Umbilical cord (tissue), 2 donors: Measurements from ENCODE around the gene ZNF804B. TPM values are rescaled to one million over a fixed set of nuclear protein-coding genes. Genes with fewer than 3 reads are reported as not detected.
"Not testable (repeated sequence)": the region's sequence is repeated elsewhere in the genome, so short reads cannot be mapped to it uniquely, and the experiment has no call there.

Experiments
- DNase-seq: peaks from one replicate; pipeline ENCODE4 v3.0.0-alpha.2; 2015; ENCODE audit warnings: low spot score
- total RNA-seq: library from RNA; depleted of rRNA; stranded (reverse); fragments of >200 nt; gene quantifications from one replicate; pipeline ENCODE4 v1.2.3, GENCODE V29; 2014; ENCODE audit warnings: low replicate concordance; ENCODE audit not compliant: insufficient read depth

The ZNF804B gene
- total RNA-seq, 1 donor from 2014 or later, result 7.7 TPM

DNA sequence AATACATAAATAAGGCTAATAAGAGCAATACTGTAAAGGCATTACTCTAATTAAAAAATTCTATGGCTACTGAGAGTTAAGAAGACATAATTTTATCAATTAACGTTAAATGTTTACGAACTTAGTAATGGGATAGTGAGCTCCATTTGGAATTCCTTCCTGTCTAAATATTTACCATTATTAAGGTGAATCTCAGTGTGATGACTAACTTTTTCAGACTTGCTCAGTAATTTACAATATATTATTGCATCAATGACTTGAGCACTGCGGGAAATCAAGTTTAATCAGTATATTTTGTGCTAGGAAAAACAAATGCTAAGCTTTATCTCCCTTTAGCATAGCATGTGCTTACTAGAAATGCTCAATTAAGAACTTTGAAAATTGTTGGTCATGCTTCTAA is 318.5 kb downstream of the ZNF804B start:
- no peak for DNase-seq

DNA sequence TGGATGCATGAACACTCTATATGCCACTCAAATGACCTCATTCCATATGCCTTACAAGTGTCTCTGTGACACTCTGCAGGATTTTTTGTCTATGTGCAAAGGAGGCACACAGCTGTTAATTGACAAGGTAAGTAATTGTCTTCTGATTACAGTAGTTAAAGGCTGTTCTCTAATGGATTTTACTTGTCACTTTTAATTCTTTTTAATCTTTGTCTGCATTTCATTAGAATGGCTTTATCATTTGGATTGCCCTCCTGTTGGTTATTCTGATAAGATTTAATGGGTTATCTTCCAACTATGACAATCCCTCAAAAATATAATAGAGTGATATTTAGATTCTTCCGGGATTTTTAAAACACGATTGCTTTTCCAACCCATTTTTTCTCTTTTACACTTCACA is 326.1 kb downstream of the ZNF804B start:
- DNase-seq, result no peak

DNA sequence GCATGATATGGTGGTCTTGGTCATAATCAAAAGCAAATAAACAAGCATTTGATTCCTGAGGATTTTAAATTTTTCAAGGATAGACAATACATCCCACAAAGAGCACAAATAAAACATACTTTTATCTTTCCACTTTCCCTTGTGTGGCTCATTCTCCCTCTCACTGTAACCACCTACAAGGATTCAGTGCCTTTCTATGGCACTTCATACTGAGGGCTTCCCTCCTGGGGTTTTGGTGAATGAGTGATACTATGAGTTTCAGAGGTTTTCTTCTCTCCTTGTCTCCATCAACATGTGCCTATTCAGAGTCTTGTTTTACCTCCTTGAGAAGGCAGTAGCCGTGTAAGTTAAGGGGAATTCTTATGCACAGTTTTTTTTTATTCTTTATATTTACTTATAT is 332.1 kb downstream of the ZNF804B start:
- no peak for DNase-seq

DNA sequence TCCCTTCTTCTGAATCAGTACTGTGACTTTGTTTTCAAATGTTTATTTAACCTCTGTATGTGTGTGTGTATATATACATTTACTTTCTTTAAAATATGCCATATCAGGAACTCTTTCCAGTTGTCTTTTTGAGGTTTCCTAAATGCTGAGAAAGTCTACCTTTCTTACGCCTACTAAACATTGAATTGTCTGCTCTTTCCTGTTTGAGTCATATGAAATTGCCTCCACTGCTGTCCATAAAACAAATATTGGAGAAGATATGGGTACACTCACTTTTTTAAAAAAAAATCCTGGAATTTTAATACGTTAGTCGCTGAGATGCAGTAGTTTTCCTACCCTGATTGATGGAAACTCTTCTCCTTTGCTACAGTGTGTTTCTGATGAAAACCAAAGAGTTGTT is 334.8 kb downstream of the ZNF804B start:
- no peak for DNase-seq

DNA sequence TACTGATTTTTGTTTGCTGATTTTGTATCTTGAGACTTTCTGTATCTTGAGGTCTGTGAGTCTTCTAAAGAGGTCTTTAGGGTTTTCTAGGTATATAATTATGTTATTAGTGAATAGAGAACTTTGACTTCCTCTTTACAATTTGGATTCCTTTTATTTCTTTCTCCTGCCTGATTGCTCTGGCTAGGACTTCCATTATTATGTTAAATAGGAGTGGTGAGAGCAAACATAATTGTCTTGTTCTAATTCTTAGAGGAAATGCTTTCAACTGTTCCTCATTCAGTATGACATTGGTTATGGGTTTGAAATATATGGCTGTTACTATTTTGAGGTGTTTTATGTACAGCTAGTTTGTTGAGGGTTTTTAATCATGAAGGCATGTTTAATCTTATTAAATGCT is 344.1 kb downstream of the ZNF804B start:
- DNase-seq, result no peak

DNA sequence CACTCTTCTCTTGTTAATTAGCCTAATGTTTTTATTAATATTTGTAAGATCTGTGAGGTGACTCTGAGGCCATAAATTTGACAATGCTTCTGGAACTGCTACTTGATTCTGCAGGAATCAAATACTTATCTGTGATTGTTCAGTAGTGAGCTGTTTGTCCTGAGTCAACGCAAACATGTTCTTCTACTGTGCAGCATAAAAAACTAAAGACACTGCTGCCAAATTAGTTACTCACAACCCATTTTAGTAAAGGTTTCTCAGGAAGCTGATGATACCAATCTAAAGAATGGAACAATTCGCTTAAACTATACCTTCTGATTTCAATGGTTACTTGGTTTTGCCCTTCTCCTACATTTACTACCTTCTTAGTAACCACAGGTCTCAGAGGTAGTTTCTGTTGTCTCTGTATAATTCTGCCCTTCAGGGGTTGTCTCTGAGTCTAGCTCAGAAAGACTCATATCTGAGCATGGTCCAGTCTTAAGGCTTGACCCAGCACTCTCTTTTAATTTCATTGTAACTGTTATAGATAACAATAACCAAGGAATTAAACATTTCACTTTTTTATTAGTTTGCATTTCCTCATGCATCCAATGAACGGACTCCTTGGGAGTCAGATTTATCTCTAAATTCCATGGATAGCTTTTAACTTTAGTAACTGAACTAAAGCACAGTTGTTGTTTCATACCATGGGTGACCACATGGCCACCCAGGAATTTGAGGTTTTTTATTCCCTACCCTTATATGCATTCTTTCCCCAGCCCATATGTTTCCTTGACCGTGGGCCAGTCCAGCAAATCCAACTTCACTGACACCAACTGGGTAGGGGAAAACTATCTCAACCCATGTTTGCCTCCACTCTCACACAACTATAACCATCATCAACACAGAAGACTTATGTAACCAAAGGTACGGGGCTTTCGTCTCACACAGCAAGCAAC is 345.5 kb downstream of the ZNF804B start:
- DNase-seq, result no peak

DNA sequence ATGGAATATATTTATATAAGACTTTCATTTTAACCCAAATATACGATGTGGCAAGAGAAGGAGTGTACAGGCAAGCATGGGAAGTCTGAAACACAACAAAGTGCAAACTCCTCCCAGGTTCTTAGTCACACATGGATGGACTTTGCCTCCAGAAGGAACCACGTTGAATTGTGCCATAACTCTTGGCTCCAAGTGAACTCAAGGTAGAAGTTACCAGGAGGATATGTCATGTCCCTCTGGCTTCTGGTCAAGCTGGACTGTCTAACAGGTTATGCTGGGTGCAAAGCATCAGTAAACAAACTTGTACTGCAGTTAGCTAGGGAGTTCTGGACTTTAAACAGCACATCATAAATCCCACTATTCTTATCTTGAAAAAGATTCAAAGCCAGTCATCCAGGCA is 364.4 kb downstream of the ZNF804B start:
- DNase-seq, result no peak

DNA sequence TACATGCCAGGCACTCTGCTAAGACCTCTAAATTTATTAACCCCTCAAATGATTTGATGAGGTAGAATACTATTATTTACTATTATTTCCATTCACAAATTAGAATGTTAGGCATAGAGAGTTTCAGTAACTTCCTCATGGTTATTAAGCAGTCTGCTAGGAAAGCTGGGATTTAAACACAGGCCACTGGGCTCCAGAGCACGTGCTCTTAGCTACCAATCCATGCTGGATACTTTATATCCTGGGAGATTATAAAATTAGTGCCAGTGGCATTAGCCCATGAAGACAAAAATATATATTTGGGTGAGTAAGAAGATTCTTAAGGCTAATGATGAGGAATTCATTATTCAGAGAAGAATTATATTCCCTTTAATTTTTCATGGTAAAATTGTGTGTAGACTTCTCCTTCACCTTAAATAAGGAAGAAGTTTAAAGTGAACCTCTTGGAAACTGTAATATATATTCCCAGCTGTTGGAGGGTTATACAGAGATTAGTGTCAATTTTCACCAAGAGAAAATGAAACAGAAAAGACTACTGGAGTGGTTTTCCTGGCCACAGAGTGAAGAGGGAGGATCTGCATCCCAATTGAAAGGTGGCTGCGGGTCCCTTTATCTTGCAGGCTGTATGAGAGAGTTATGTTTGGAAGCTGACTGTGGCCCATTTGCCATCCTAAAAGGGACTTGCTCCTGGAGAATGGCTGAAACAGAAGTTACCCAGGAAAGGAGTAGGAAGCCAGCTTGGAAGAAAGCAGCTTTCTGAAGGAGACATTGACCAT is 370.3 kb downstream of the ZNF804B start:
- DNase-seq, result no peak

DNA sequence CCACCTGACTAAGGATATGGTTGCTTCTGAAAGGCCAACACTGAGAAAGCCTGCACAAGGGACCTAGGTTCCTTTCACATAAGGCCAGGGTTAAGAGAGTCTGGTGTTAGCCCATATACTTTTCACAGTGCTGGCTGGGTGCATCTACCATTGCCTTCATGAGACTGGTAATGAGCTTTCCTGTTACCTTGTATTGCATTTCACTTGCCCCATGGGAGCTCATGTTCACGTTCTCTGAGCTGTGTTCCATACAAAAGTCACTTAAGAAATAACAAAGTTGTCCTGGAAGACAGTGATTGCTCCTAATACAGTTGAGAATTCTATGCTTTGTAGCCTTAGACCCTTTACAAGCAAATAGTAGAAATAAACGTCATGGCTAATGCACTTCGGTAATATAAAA is 373.9 kb downstream of the ZNF804B start:
- no peak for DNase-seq

DNA sequence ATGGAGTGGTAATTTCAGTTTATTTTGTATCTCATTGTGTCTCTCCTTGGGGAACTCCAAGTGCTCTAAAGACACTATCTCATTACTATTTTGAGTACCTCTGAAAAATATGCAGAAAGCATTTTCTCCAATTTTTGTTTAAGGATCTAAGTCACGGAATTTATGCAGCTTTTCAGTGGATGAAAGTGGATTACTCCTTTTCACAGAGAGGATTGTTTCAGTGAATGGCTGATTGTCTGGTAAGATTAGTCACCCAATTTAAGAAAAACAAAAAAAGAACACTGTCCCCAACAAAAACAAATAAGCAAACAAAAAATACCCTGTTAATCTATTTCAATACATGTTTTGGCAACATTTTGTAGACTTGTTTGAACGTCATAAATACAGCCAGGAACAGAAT is 374.3 kb downstream of the ZNF804B start:
- peak; percentile 9 for DNase-seq

DNA sequence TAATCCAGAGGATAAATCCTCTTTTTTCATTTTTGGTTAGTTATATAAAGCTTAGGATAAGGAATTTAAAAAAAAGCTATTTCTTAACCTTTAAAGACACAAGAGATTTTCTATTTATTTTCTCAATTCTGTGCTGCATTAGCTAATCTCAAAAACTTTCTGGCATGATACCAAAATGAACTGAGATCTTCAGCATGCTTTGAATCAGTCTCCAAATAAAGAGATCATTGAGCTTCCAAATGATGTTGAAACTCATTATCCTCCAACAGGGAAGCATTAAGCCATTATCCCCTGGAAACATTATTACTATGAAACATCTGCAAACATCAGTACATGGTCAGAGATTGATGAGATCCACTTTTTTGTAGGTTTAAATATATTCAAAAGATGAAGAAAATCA is 386.3 kb downstream of the ZNF804B start:
- peak; percentile 42 for DNase-seq

DNA sequence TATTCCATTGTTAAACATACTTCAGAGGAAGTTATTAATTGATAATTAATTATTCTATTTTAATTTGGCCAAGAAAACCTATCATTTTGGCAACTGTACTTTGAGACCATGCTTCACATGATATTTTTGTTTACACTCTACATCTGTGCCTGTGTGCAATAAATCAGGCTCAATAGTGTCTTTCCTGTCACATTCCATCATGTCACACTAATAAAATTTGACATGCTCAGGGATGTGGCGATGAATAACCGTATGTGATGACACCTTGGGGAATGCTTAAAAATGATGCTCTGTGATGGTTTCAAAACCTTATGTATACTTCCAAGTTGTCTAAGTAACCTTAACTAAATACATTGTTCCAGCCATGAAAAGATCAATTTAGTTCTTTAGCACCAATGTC is 400.6 kb downstream of the ZNF804B start:
- no peak for DNase-seq

DNA sequence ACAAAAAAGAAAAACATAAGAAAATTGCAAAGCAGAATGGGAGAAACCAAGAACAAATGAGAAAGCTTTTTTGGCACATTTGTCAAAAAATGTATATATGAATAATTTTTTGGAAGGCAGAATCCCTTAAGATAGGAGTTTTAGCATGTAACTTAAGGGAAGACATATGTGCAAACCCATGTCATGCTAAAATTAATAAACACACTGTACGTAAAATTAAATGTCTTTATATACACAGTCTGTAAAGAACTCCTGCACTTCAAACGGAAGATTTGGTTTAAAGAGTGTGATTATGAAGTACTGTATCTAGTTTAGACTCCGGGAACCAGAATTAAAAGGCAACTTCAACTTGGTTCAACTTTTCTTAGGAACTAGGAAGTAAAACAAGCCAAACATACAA is 405.9 kb downstream of the ZNF804B start:
- no peak for DNase-seq

DNA sequence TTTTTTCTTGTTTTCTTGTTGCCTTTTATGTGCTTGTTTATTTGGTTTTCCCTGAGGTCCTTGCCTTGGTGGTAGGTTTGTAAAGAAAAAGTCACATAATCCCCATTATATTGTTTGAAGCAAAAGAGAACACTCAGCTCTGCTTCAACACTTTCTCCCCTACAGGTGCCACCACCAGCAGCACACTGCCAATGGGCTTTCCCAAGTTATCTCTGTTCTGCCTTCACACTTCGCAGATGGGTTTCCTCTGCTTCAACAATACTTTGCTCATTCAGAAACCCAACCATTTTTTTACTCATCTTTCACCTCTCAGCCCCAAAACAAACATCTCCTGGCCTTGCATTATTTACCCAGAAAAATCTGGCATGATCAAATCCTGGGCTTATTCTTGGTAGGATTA is 411.1 kb downstream of the ZNF804B start:
- no peak for DNase-seq

DNA sequence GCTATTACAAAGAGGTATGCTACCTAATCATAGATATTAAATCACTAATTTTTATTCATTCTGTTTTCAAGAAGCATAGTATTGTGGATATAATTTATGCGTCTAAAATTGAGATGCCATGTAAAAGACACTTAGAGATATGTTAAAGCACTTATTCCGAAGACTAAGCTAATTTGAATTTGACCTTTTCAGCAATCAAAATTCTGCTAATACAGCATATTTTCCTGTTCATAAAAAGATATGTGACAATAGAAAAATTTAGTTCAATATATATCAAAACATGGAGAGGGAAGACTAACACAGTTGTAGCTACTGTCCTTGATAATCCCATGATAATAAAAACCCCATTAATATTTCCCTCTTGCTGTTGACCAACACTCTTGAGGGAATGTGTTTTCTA is 422.6 kb downstream of the ZNF804B start:
- no peak for DNase-seq

DNA sequence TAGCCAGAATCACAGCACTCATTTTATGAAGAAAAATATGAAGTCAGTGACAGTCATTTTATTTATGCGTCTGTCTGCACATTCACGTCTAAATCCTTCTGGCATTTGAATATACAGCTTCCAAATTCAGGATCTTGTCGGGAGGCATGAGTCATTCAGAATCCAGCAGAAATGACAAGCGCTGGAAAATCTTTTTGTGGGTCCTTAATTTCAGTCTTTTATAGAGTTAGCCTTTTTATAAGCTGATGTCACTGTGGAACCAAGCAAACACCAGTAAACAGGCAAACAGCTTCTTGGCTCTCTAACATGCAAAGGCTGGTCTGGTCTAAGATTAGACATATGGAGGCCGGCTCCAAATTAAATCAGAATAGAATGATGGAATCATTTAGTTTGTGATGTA is 424.2 kb downstream of the ZNF804B start:
- peak; percentile 50 for DNase-seq

DNA sequence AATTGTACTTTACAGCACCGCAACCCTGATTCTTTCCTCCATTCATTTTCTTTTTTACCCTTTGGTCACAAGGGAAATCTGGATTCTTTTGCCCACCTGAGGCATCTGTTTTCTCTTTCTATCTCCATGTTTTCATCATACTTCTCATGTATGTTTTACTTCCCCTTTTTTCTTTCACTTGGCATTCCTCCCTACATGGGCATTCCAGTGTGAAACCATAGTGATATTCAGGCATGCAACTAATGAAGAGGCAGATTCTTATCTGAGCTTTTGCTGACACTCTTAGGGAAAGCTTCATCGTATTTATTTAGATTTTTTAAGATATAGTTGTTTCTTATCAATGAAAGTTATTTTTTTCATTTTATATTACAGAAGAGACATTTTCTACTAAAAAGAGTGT is 441.3 kb downstream of the ZNF804B start:
- no peak for DNase-seq

DNA sequence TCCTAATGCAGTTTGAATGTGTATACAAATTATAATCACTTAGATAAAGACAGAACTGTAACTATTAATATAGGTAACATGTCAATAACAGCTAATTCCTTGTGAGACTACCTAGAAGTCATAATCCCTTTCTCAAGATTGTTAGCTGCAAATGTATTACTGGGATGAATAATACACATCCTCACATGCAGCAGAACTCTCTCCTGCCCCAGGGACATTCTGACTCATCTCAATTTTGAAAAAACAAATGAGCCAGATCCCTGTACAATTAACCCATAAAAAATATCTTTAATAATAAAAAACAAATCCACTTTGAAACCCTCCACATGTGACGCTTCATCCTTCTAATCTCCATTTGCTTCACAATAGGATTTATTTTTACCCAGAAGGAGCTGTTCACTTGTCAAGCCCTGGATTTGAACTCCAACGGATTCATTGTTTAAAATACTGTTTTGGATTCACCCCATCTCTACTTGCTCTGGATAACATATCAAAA is 464.4 kb downstream of the ZNF804B start:
- DNase-seq, result no peak

DNA sequence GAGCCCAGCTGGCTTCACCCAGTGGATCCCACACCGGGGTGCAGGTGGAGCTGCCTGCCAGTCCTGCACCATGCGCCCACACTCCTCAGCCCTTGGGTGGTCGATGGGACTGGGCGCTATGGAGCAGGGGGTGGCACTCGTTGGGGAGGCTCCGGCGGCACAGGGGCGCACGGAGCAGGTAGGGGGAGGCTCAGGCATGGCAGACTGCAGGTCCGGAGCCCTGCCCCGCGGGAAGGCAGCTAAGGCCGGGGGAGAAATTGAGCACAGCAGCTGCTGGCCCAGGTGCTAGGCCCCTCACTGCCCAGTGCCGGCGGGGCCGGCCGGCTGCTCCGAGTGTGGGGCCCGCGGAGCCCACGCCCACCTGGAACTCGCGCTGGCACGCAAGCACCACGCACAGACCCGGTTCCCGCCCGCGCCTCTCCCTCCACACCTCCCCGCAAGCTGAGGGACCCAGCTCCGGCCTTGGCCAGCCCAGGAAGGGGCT is 469.2 kb downstream of the ZNF804B start:
- DNase-seq, result not testable (repeated sequence)

DNA sequence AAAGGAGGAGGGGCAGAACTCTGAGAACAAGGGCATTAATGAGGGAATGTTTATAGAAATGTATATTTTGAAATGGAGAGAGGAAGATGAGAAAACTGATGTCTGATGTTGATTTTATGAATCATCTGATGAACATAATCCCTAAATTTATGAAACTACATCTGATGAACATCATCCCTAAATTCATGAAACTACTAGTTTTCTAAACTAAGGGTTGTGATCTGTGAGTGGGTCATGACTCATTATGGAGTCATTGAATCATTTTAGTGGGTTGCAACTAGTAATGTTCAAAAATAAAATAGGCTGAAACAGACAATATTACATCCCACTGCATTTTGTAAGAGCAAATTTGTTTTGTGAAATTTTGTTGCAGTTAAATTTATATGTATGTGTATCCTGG is 478.7 kb downstream of the ZNF804B start:
- no peak for DNase-seq

DNA sequence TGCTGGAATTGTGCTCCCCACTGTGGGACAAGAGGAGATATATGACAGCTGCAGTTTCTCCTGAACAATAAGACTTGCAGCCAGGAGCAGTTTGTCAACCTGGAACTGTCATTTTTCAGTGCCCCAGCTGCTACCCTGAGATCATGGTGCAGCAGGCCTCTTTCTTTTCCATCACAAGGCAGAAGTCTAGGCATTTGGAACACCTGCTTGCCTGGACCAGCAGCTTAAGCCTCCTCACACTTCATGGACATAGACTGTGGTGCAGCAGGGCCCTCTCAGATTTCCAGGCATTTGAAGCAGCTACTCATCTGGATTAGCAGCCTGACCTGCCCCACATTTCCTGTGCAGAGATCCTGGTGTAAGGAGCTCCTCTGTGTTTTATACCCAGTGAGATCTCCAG is 486.7 kb downstream of the ZNF804B start:
- DNase-seq, result no peak

DNA sequence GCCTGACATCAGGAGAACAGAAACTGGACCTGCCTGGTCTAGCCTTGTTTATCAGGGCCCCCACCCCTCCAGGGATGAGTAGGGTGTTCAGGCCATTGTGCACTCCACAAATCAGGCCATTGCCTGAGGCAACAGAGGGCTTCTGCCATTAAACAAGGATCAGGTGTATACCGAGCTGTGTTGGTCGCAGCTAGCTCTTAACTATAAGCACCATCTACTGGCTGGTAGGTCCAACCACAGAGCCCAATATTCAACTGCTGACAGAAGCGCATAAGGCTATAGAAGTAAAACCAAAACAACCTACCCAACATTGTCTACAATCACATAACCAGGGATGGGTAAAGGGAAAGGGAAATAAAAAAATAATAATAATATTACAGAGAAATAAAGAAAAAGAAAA is 487.7 kb downstream of the ZNF804B start:
- DNase-seq, result no peak

DNA sequence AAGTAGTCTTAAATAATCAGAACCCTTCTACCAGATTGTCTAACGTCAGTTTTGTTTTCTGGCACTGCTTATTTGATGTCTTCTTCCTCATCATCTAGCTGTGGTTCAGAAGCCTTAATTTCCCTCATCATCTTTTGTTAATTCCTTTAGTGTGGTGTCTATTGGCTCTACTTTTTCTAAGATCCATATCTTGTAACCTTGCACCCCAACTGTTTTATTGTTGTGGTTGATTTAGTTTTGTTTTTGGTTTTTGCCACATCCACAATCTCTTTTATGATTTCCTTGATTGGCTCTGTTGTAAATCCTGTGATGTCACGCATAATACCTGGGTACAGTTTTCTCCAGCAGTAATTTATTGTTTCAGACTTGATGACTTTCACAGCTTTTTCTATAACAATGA is 499.6 kb downstream of the ZNF804B start:
- DNase-seq, result no peak
